DOHH2 (cell line): ENCODE measurements around the gene TP53TG3E.
"Not testable (repeated sequence)": the region's sequence is repeated elsewhere in the genome, so short reads cannot be mapped to it uniquely, and the experiment has no call there.

Experiments
- EZH2phosphoT487 ChIP-seq: fragments of 200-600 bp; sonication (generic); IDR thresholded peaks from 2 replicates; pipeline ENCODE4 v1.6.1; 2017; ENCODE audit warnings: borderline replicate concordance, mild to moderate bottlenecking, antibody characterized with exemption, low read length, moderate library complexity, mixed read lengths
- TF ChIP-seq, protein P1 (sequence below): fragments of 200-600 bp; sonication (generic); IDR thresholded peaks from one replicate; pipeline ENCODE4 v1.5.1; 2014; ENCODE audit warnings: antibody characterized with exemption, mild to moderate bottlenecking, low read depth, low read length; ENCODE audit not compliant: poor library complexity, severe bottlenecking

DNA sequence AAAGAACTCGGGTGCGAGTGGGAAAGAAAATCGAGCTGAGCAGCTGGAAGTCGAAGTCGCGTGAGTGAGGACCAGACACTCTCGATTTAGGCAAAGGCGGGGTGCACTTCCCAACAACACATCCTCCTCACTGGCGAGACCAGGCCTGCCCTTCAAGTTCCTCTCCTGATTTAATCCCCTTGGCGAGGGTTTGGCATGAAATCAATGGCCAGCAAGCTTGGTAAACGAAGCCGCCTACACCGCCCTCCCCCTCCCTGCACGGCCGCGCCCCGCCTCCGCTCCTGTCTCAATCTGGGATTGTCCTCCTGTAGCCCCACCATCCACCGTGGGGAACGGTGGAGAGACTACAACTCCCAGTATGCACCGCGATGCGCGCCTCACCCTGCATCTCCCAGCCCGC, at the start of gene TP53TG3E:
- TF ChIP-seq, protein P1, sequence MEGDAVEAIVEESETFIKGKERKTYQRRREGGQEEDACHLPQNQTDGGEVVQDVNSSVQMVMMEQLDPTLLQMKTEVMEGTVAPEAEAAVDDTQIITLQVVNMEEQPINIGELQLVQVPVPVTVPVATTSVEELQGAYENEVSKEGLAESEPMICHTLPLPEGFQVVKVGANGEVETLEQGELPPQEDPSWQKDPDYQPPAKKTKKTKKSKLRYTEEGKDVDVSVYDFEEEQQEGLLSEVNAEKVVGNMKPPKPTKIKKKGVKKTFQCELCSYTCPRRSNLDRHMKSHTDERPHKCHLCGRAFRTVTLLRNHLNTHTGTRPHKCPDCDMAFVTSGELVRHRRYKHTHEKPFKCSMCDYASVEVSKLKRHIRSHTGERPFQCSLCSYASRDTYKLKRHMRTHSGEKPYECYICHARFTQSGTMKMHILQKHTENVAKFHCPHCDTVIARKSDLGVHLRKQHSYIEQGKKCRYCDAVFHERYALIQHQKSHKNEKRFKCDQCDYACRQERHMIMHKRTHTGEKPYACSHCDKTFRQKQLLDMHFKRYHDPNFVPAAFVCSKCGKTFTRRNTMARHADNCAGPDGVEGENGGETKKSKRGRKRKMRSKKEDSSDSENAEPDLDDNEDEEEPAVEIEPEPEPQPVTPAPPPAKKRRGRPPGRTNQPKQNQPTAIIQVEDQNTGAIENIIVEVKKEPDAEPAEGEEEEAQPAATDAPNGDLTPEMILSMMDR = not testable (repeated sequence)
- TF ChIP-seq EZH2phosphoT487 = not testable (repeated sequence)
